ENCODE data around the gene CDC45.

Gene CDC45

GRCh38 chr22:19515654-19516377 lies 36.1 kb downstream of the CDC45 start:
- no peaks in the 10 kb centered on the region for H3K4me1 ChIP-seq (ENCODE audit: control insufficient read depth, low read length)
- H3F3A ChIP-seq (ENCODE audit: control insufficient read depth, insufficient read depth) = no peaks in the 10 kb centered on the region
- no peaks in the 10 kb centered on the region for H3K9me3 ChIP-seq (ENCODE audit: control insufficient read depth, insufficient read depth, low read length)
- H3K27me3 ChIP-seq (ENCODE audit: control insufficient read depth, low read length) = no peaks in the 10 kb centered on the region
- TF ChIP-seq EZH2phosphoT487 (IDR thresholded peaks at IDR 0.05; ENCODE audit: borderline replicate concordance, low read length) = no peak
- no peak for TF ChIP-seq CTCF (IDR thresholded peaks at IDR 0.05; ENCODE audit: low read depth, low read length, poor library complexity, severe bottlenecking)
- H3K79me2 ChIP-seq (ENCODE audit: control insufficient read depth, low read length) = no peaks in the 10 kb centered on the region
- no peak overlapping the region for H3K4me2 ChIP-seq (ENCODE audit: low read length)
- H3K27ac ChIP-seq (ENCODE audit: low read depth, low read length) = no peak overlapping the region
- H4K20me1 ChIP-seq (ENCODE audit: control insufficient read depth, insufficient read depth, low read depth, low read length) = no peaks in the 10 kb centered on the region
- peaks cover 78% of the 10 kb centered on the region for H3K36me3 ChIP-seq (ENCODE audit: control insufficient read depth, low read length)
- H3K9me2 ChIP-seq (replicated peaks; ENCODE audit: control insufficient read depth, low read length) = no peaks in the 10 kb centered on the region
- no peak overlapping the region for H3K4me3 ChIP-seq (ENCODE audit: low read length)

- TF ChIP-seq CTCF (IDR thresholded peaks at IDR 0.05; ENCODE audit: low read depth, low read length, poor library complexity, severe bottlenecking) = no peak
- no peak for TF ChIP-seq EZH2phosphoT487 (IDR thresholded peaks at IDR 0.05; ENCODE audit: borderline replicate concordance, low read length)
- no peaks in the 10 kb centered on the region for H3F3A ChIP-seq (ENCODE audit: control insufficient read depth, insufficient read depth)
- no peak overlapping the region for H3K4me3 ChIP-seq (ENCODE audit: low read length)
- no peaks in the 10 kb centered on the region for H3K4me1 ChIP-seq (ENCODE audit: control insufficient read depth, low read length)
- H3K79me2 ChIP-seq (ENCODE audit: control insufficient read depth, low read length) = no peaks in the 10 kb centered on the region
- no peaks in the 10 kb centered on the region for H4K20me1 ChIP-seq (ENCODE audit: control insufficient read depth, insufficient read depth, low read depth, low read length)
- H3K4me2 ChIP-seq (ENCODE audit: low read length) = no peak overlapping the region
- no peaks in the 10 kb centered on the region for H3K9me2 ChIP-seq (replicated peaks; ENCODE audit: control insufficient read depth, low read length)
- H3K36me3 ChIP-seq (ENCODE audit: control insufficient read depth, low read length) = peaks cover 70% of the 10 kb centered on the region
- no peaks in the 10 kb centered on the region for H3K27me3 ChIP-seq (ENCODE audit: control insufficient read depth, low read length)
- H3K27ac ChIP-seq (ENCODE audit: low read depth, low read length) = no peak overlapping the region
- no peaks in the 10 kb centered on the region for H3K9me3 ChIP-seq (ENCODE audit: control insufficient read depth, insufficient read depth, low read length)
Observed at GRCh38 chr22:19516378-19517170, 36.9 kb downstream of the CDC45 start.

GRCh38 chr22:19517171-19517500 lies 37.4 kb downstream of the CDC45 start:
- no peaks in the 10 kb centered on the region for H3K4me1 ChIP-seq (ENCODE audit: control insufficient read depth, low read length)
- no peaks in the 10 kb centered on the region for H3K9me2 ChIP-seq (replicated peaks; ENCODE audit: control insufficient read depth, low read length)
- peaks cover 67% of the 10 kb centered on the region for H3K36me3 ChIP-seq (ENCODE audit: control insufficient read depth, low read length)
- no peaks in the 10 kb centered on the region for H3K79me2 ChIP-seq (ENCODE audit: control insufficient read depth, low read length)
- no peaks in the 10 kb centered on the region for H3F3A ChIP-seq (ENCODE audit: control insufficient read depth, insufficient read depth)
- H4K20me1 ChIP-seq (ENCODE audit: control insufficient read depth, insufficient read depth, low read depth, low read length) = no peaks in the 10 kb centered on the region
- no peaks in the 10 kb centered on the region for H3K9me3 ChIP-seq (ENCODE audit: control insufficient read depth, insufficient read depth, low read length)
- no peak overlapping the region for H3K27ac ChIP-seq (ENCODE audit: low read depth, low read length)
- no peak for TF ChIP-seq EZH2phosphoT487 (IDR thresholded peaks at IDR 0.05; ENCODE audit: borderline replicate concordance, low read length)
- no peak for TF ChIP-seq CTCF (IDR thresholded peaks at IDR 0.05; ENCODE audit: low read depth, low read length, poor library complexity, severe bottlenecking)
- H3K4me3 ChIP-seq (ENCODE audit: low read length) = no peak overlapping the region
- H3K4me2 ChIP-seq (ENCODE audit: low read length) = no peak overlapping the region
- H3K27me3 ChIP-seq (ENCODE audit: control insufficient read depth, low read length) = no peaks in the 10 kb centered on the region
